Measurements from ENCODE around the gene PIK3CD. TPM values are rescaled to one million over a fixed set of nuclear protein-coding genes. Genes with fewer than 3 reads are reported as not detected.

PIK3CD gene
- total and polyA plus RNA-seq, 2 experiments from 2014 or later: 6.6 to 32.1 TPM

GRCh38 chr1:9726905-9727595 lies 75.5 kb downstream of the PIK3CD start:
- TF ChIP-seq ZNF331 (CRISPR knock-in tag; IDR thresholded peaks at IDR 0.05; ENCODE audit: low read depth): no peak
- TF ChIP-seq ZNF114 (CRISPR knock-in tag; IDR thresholded peaks at IDR 0.05): no peak
- TF ChIP-seq NANOG (IDR thresholded peaks at IDR 0.05; ENCODE audit: borderline replicate concordance): no peak
- no peak for TF ChIP-seq POLR2AphosphoS5 (IDR thresholded peaks at IDR 0.05; ENCODE audit: low read depth)
- no peak for TF ChIP-seq EZH2 (IDR thresholded peaks at IDR 0.05; ENCODE audit: low read depth, unreplicated experiment)
- no peak for TF ChIP-seq STAT1 (IDR thresholded peaks at IDR 0.05; ENCODE audit: unreplicated experiment)
- TF ChIP-seq CREB1 (CRISPR knock-in tag; IDR thresholded peaks at IDR 0.05; ENCODE audit: low read depth): no peak
- TF ChIP-seq REST (IDR thresholded peaks at IDR 0.05; ENCODE audit: unreplicated experiment): no peak
- no peak for TF ChIP-seq EZH2phosphoT487 (IDR thresholded peaks at IDR 0.05; ENCODE audit: unreplicated experiment)
- no peak for TF ChIP-seq ETS1 (IDR thresholded peaks at IDR 0.05)
- no peak for TF ChIP-seq JUNB (IDR thresholded peaks at IDR 0.05; ENCODE audit: unreplicated experiment)
- no peak overlapping the region for H3K4me3 ChIP-seq
- H3K4me2 ChIP-seq: no peak overlapping the region
- H3K27ac Mint-ChIP-seq: no peak overlapping the region; the same call in 1 of the 2 replicates
- peaks cover 21% of the 10 kb centered on the region for H3K27me3 Mint-ChIP-seq (ENCODE audit: insufficient read depth, low read depth, poor library complexity)
- no peak for DNase-seq (ENCODE audit: low spot score)
- H3K27me3 ChIP-seq (ENCODE audit: insufficient read depth): no peaks in the 10 kb centered on the region
- no peaks in the 10 kb centered on the region for H3K9me2 ChIP-seq (ENCODE audit: insufficient read depth)
- peaks cover 5% of the 10 kb centered on the region for H3K36me3 ChIP-seq (ENCODE audit: insufficient read depth)
- H3K4me1 ChIP-seq (ENCODE audit: insufficient read depth): no peaks in the 10 kb centered on the region
- H3K4me3 Mint-ChIP-seq: no peak overlapping the region
- H2AFZ ChIP-seq: no peak overlapping the region
- ATAC-seq: peak; percentile 12
- peaks cover 10% of the 10 kb centered on the region; the same call in 2 of the 3 replicates for H3K9me3 Mint-ChIP-seq
- no peaks in the 10 kb centered on the region; the same call in 2 of the 3 replicates for H3K4me1 Mint-ChIP-seq
- peaks cover 5% of the 10 kb centered on the region; the same call in 1 of the 2 replicates for H3F3A ChIP-seq (replicated peaks; ENCODE audit: low read depth)
- no peaks in the 10 kb centered on the region for H3K79me2 ChIP-seq (replicated peaks; ENCODE audit: insufficient read depth)
- H4K20me1 ChIP-seq (replicated peaks; ENCODE audit: insufficient read depth): no peaks in the 10 kb centered on the region
- H3K36me3 Mint-ChIP-seq (ENCODE audit: low read depth): peaks cover 72% of the 10 kb centered on the region
- 0 out of 2 replicates have a peak overlapping the region, but pooled peaks have one; percentile 26 for H3K27ac ChIP-seq (ENCODE audit: low read depth)
